ENCODE data around the gene DOCK11. TPM values are rescaled to one million over a fixed set of nuclear protein-coding genes. Genes with fewer than 3 reads are reported as not detected.

The DOCK11 gene
- polyA plus RNA-seq, 3 donors = 20.8 to 39.7 (median 34.8) TPM

- H3K79me2 ChIP-seq (ENCODE audit: insufficient read depth, low read length) = no peaks in the 10 kb centered on the region
- H3K9me3 Mint-ChIP-seq = peaks cover 0 to 4% (median 0%) of the 10 kb centered on the region in 7 donors
- no peak overlapping the region for H2AFZ ChIP-seq (ENCODE audit: insufficient read depth, low read depth, low read length, poor library complexity, severe bottlenecking)
- no peaks in the 10 kb centered on the region for H3K9me3 ChIP-seq (replicated peaks in 1 of 2; ENCODE audit: control insufficient read depth in 1 of 2, insufficient read depth in 1 of 2, low read length in 2 of 2)
- H3K4me3 ChIP-seq (replicated peaks in 1 of 3; ENCODE audit: low read depth in 2 of 3, low read length in 3 of 3) = no peak overlapping the region
- H3K4me1 Mint-ChIP-seq = peaks cover 31% of the 10 kb centered on the region
- H3K27ac ChIP-seq (ENCODE audit: low read depth in 1 of 2, low read length in 2 of 2) = peak overlapping the region in 1 of 2 donors; percentile 39
- H3K4me2 ChIP-seq (replicated peaks; ENCODE audit: extremely low read depth, low read length, poor library complexity, severe bottlenecking) = no peak overlapping the region
- no peaks in the 10 kb centered on the region for H4K20me1 ChIP-seq (ENCODE audit: insufficient read depth, low read length)
- no peak overlapping the region for H3K4me3 Mint-ChIP-seq
- H3K27ac Mint-ChIP-seq = peak overlapping the region in 4 of 7 donors; percentile 18 to 61 (median 60)
- H3K27me3 ChIP-seq (ENCODE audit: control insufficient read depth in 2 of 2, insufficient read depth in 2 of 2, low read length in 2 of 2) = no peaks in the 10 kb centered on the region
- peaks cover 4 to 20% of the 10 kb centered on the region in 2 donors for H3K36me3 Mint-ChIP-seq
- no peak for DNase-seq
- no CpG with 5 or more reads among the region's 2 CpGs for WGBS (ENCODE audit: insufficient coverage)
- peaks cover 0 to 10% of the 10 kb centered on the region in 2 donors for H3K36me3 ChIP-seq (replicated peaks in 1 of 2; ENCODE audit: control insufficient read depth in 1 of 2, insufficient read depth in 2 of 2, low read length in 2 of 2)
- H3K9ac ChIP-seq (ENCODE audit: insufficient read depth, low read length, poor library complexity, severe bottlenecking) = no peak overlapping the region
- TF ChIP-seq, protein P1, sequence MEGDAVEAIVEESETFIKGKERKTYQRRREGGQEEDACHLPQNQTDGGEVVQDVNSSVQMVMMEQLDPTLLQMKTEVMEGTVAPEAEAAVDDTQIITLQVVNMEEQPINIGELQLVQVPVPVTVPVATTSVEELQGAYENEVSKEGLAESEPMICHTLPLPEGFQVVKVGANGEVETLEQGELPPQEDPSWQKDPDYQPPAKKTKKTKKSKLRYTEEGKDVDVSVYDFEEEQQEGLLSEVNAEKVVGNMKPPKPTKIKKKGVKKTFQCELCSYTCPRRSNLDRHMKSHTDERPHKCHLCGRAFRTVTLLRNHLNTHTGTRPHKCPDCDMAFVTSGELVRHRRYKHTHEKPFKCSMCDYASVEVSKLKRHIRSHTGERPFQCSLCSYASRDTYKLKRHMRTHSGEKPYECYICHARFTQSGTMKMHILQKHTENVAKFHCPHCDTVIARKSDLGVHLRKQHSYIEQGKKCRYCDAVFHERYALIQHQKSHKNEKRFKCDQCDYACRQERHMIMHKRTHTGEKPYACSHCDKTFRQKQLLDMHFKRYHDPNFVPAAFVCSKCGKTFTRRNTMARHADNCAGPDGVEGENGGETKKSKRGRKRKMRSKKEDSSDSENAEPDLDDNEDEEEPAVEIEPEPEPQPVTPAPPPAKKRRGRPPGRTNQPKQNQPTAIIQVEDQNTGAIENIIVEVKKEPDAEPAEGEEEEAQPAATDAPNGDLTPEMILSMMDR (IDR thresholded peaks at IDR 0.05) = no peak
- intact Hi-C loops (cut with micrococcal nuclease) = loop anchor here in 1 of 2 donors (10.0 kb wide), 1 partner anchor 61 kb away; no protein-coding TSS in a partner anchor
- peaks cover 0 to 1% (median 0%) of the 10 kb centered on the region in 3 donors for H3K27me3 Mint-ChIP-seq (ENCODE audit: low read depth in 3 of 3)
- H3K4me1 ChIP-seq (ENCODE audit: control insufficient read depth in 1 of 2, insufficient read depth in 2 of 2, low read length in 2 of 2) = peaks cover 37 to 48% of the 10 kb centered on the region in 2 donors
These were observed 198.2 kb downstream of the DOCK11 start for GRCh38 chrX:118693843-118694242.

DNA sequence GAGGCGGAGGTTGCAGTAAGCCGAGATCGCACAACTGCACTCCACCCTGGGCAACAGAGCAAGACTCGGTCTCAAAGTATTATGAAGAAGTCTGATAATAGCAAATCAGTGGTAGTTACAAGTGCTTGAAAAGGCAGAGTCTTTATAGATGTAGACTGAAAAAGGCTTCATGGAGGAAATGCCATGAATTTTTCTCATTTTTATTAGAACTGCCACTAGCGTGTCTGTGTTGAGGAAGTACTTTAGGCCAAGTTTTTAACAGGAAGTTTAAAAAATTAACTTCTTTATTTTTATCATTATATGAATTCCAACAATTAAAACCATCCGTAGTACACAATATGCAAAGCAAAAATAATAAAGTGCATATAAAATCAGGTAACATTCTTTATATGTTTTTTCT, 199.0 kb downstream of the DOCK11 start:
- Histone ChIP-seq H3K4me3 (replicated peaks in 1 of 3; ENCODE audit: low read depth in 2 of 3, low read length in 3 of 3) (no peak overlapping the region), H3K36me3 (replicated peaks in 1 of 2; ENCODE audit: control insufficient read depth in 1 of 2, insufficient read depth in 2 of 2, low read length in 2 of 2) (peaks cover 0 to 10% of the 10 kb centered on the region in 2 donors), H3K9me3 (replicated peaks in 1 of 2; ENCODE audit: control insufficient read depth in 1 of 2, insufficient read depth in 1 of 2, low read length in 2 of 2) (no peaks in the 10 kb centered on the region), H3K4me1 (ENCODE audit: control insufficient read depth in 1 of 2, insufficient read depth in 2 of 2, low read length in 2 of 2) (peaks cover 45 to 56% of the 10 kb centered on the region in 2 donors), H3K27ac (ENCODE audit: low read depth in 1 of 2, low read length in 2 of 2) (peak overlapping the region in 1 of 2 donors; percentile 56), H3K27me3 (ENCODE audit: control insufficient read depth in 2 of 2, insufficient read depth in 2 of 2, low read length in 2 of 2) (no peaks in the 10 kb centered on the region), H3K4me2 (replicated peaks; ENCODE audit: extremely low read depth, low read length, poor library complexity, severe bottlenecking) (no peak overlapping the region), H2AFZ (ENCODE audit: insufficient read depth, low read depth, low read length, poor library complexity, severe bottlenecking) (no peak overlapping the region), H3K79me2 (ENCODE audit: insufficient read depth, low read length) (no peaks in the 10 kb centered on the region), H3K9ac (ENCODE audit: insufficient read depth, low read length, poor library complexity, severe bottlenecking) (no peak overlapping the region), H4K20me1 (ENCODE audit: insufficient read depth, low read length) (no peaks in the 10 kb centered on the region)
- DNase-seq = peak in 2 of 3 donors; percentile 12 to 35
- Mint-ChIP-seq H3K4me3 (no peak overlapping the region), H3K27ac (peak overlapping the region in 6 of 7 donors; percentile 15 to 74 (median 68)), H3K4me1 (peaks cover 39% of the 10 kb centered on the region), H3K27me3 (ENCODE audit: low read depth in 3 of 3) (peaks cover 0 to 1% (median 0%) of the 10 kb centered on the region in 3 donors), H3K9me3 (peaks cover 0 to 4% (median 0%) of the 10 kb centered on the region in 7 donors), H3K36me3 (peaks cover 7 to 16% of the 10 kb centered on the region in 2 donors)
- intact Hi-C loops (cut with micrococcal nuclease) = loop anchor here in 1 of 2 donors (10.0 kb wide), 1 partner anchor 60 kb away; no protein-coding TSS in a partner anchor
- WGBS (ENCODE audit: insufficient coverage) = no CpG with 5 or more reads among the region's 6 CpGs
- TF ChIP-seq, protein P1 (IDR thresholded peaks at IDR 0.05) = no peak

Measured in CD14-positive monocyte (primary cell).